GM19351 (cell line): ENCODE measurements around the gene HAPLN3.

Source experiments
- ATAC-seq: cut with Tn5 transposase; IDR thresholded peaks from one replicate; pipeline ENCODE4 v1.9.1; 2021; ENCODE audit warnings: mild to moderate bottlenecking, moderate library complexity; ENCODE audit not compliant: unreplicated experiment

The HAPLN3 gene

DNA sequence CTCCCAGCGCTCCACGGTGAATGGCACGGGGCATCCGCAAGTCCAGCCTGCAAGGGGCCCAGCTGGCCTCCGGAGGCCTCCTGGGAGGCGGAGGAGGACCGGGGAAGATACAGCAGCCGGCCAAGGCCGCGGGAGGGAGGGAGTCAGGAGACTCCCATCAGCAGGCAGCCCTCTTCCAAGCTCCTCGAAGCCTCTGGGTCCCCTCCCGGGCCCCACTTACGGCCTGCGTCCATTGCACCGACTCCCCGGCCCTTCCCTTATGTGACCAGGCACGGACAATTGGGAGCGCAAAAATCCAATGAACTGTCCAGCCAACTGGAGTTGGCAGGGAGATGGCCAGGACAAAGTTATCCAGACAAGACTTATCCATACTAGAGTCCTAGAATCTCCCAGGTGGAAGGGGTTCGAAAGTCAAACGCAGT, 17.2 kb upstream of the HAPLN3 start:
- no peak for ATAC-seq

DNA sequence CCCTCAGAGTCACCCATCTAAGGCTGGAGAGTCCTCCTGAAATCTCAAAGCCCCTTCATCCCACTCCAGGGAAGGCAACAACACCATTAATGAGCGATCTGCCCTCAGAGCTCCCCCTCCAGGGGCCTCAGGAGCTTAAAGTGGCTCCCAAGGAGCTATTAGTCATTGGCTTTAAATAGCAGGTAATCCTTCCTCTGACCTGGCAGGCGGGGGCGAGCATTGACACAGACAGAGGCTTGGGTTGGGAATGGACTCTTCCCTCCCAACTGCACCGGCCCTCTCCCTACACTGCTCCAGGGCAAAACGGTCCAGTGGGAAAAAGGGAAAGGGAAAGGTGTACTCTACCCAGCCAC, 16.4 kb upstream of the HAPLN3 start:
- no peak for ATAC-seq

DNA sequence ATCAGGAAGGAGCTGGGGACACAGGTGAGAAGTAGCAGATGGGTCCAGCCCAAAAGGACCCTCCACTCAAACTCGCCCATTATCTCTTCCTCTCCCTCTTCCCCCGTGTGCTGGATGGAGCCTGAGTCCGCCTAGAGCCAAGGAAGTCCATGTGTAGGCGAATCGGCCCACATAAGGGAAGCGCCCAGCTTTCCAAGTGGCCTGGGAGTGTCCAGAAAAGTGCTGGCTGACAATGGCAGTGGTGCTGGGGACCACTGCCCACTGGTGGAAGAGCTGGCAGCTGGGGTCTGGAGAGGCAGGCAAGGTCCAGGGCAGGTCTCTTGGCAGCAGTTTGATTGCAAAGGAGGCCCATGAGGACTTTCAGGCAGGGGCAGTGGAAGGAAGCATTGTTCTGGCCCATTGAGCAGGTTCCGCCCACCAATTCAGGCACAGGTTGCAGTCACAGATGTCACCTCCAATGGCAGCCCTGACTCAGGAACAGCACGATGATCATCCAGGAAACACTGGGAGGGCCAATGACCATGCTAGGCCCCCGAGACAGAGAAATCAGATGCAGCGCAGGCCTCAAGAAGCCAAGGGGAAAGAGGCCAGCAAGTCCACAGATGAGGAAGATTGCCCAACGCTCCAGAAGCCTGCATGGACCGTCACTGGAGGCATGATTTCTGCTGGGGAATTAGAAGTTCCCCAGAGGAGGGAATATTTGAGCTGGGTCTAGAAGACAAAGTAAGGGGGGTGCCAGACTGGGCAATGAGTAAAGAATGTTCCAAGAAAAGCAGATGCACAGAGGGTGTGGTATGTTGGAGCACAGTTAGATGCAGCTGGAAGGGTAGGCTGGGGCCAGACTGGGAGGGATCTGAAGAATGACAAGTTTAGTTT, 14.8 kb upstream of the HAPLN3 start:
- ATAC-seq: no peak

DNA sequence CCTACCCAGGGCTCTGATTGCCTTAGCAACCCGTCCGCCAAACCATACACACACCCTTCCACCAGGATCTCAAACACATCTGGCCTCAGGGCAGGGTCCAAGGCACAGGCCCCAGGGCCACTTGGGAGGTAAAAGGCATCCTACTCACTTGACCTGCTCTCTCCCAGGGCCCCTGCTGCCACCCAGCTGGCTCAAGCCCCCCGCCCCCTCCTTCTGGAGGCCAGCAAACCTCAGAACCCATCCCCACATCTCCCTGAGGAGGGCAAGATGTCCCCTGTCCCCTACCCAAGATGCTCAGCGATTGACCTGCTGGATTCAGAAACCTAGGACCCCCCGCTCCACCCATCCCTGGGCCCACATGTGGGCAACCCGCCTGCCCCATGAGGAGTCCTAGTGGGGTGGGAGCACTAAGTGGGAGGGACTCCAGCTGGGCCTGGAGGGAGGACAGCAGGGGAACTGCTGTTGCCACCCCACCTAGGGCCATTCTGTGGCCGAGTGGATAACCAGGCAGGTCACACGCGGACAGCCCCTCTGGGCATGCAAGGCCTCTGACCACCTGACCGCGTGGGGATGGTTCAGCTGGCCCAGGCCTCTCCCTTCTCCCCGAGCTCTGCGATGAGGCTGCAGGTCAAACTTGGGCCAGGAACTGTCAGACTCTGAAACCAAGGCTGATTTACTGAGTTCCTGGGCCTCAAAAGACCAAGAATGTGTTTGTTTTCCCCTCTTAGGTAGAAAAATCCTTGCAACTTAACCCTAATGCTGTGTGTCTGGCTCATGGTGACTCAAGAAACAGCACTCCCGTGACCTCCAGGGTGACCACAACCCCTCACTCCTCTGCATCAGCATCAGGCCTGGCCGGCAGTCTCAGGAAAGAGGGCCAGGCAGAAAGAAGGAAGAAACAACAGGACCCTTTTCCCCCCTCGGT, 13.6 kb upstream of the HAPLN3 start:
- ATAC-seq: no peak

DNA sequence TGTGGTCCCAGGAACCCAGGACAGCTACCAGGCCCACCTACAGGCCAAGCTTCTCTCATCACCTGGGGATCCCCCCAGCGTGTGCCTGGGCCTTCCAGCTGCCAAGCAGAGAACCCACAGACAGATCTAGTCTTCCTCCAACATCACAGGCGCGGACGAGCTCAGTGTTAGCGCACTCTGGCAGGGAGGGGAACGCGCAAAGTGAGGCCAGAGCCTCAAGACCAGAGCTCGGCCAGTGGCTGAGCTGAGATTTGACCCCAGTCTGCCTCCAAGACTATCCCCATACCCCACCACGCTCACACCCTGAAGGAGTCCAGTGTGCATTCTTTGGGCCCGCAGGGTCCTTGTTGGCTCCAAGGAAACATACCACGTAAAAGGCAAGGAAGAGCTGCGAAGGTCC, 12.8 kb upstream of the HAPLN3 start:
- no peak for ATAC-seq

DNA sequence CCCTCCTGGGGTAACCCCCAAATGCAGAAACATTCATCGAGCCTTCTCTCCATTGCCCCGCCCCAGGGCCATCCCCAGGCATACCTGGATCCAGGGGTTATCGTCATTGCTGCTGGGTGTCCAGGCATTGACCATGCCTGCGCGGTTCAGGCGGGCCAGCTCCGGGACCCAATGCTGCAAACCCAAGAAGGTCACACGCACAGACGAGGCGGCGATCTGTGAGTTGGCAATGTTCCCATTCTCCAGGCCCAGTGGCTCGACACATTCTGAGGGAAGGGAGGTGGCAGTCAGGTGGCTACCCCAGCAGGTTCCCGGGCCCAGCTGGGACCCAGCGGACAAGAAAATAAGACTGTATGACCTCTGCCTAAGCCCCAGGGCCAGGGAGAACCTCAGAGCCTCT, 11.8 kb upstream of the HAPLN3 start:
- ATAC-seq: no peak

DNA sequence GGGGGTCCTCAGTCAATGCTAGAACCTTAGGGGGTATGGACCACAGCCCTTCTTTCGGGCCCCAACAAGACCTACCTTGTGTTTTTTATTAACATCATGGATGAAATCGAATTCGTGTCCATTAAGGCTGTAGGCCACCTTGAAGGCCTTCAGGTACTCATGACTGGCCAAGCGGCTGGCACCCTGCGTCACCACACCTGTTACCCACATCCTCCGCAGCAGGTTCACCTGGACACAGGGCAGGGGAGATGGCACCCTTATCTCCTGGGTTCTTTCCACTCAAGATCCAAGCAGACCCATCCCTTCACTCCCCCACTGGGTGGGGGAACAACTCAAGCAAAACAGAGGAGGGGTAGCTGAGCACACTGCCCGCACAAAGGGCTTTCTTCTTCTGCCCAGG, 11.2 kb upstream of the HAPLN3 start:
- no peak for ATAC-seq

DNA sequence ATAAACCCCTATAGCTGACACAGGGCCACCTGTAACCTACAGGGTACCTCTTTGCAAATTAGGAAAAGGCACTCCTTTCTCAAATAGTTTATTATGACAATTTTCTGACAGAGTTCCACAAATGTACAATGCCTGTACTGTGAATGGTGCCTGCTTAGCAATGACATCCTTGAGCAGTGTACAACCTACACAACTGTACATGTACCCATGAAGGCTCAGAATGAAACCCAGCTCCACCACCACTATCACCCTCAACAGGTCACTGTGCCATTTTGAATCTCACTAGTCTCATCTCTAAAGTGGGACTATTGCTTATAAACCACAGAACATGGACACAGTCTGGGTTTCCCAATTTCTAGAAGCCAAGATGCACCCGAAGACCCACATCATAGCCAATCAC, 10.8 kb upstream of the HAPLN3 start:
- ATAC-seq: no peak

DNA sequence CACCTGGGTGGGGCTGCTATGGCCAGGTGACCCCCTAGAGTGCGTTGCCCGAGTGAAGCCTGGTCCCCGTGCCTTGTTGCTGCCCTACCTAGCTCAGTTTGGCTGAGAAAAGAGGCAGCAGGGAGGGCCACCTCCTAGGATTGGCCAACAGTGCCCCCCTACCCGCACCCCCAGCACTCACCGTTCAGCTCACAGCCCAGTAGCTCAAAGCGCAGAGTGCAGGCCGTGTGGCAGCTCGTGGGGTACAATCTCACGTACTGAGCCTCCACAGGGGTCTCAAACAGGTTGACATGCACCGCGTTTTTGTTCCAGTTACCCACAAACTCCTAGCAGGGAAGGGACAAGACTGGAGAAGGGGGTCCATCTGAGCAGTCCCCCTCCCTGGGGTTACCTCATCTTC, 10.2 kb upstream of the HAPLN3 start:
- ATAC-seq: no peak

DNA sequence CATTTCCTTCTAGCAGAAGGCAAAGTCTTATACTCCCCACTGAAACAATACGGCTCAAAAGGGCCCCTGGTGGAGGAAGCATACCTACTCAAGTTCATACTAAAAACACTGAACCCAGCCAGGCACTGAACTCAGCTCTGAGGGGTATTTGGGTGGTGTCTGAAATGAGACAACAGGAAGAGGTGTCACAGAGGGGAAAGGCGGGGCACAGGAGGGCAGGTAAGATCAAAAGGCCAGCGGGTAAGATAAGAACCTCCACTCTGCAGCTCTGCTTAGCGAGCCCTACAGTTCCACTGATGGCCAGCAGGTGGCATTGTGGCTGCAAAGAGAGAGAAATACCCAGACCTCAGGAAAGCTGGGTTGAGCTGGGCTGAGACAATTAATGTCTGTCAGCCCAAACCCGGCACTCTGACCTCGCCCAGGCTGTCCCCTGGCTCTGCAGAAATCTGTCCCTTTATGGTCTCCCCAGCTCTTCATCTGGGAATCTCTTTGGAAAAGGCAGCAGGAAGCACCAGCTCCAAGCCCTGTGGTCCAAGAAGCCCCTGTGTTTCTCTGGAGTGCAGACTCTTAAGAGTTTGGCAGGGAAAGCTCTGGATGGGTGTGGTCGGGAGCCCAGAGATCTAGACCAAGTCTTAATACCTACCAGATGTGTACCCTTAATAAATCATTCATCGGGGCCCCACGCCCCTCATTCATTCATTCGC, 9.4 kb upstream of the HAPLN3 start:
- ATAC-seq: peak; percentile 86

DNA sequence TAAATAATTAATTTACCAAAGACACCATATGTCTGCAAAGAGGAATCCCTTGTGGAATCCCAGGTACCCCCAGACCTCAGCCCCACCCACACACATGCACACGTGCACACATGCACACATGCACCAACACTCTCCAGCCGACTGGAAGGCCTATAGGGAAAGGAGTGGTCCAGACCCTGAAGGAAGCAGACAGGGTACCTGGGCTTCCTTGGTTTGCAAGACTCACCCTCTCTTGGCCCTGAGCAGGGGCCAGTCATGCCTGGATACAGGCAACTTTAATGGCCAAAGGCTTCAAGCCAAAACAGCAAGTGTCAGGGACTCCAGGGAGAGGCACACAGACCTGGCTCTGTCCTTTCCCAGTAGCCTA, 8.9 kb upstream of the HAPLN3 start:
- peak; percentile 14 for ATAC-seq

DNA sequence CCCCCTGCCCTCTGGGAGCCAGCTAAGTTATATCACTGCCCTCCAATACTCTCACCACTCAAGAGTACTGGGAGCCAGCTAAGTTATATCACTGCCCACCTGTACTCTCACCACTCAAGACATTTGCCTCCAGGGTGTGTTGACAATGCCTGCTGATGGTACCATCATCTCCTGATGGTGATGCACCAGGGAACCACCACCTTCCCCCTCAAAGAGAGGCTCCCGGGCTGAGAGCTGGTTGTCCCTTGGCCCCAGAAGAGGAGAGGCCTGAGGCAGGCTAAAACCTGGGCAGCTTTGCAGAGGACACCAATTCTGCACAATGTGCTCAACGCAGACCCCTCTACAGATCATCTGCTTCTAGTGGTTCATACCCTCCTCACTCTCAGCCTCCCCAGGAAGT, 7.5 kb upstream of the HAPLN3 start:
- ATAC-seq: no peak

DNA sequence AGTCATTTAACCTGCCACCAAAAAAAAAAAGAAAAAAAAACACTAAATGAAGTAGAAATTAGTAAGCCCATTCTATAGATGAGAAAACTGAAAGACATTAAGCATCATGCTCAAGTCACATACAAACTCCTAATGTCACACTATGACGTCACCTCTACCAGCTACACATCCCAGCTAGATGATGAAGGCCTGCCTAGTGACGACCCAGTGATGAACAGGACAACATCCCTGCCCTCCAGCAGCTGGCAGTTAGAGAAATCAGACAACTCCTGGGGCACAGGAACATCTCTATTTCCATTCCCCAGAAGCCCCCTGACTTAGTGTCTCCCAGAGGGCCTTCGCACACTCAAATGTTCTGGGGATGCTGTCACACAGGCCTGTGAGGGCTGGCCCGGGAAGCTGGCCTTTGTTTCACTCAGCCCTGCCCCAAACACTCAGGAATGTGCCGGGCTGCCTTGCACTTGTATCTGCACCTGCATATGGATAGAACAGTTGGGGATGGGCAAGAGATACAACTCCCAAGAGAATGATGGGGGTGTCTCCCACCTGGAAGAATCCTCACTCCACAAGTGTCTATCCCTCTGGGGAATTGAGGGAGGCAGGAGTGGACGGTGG, 7.0 kb upstream of the HAPLN3 start:
- ATAC-seq: no peak

DNA sequence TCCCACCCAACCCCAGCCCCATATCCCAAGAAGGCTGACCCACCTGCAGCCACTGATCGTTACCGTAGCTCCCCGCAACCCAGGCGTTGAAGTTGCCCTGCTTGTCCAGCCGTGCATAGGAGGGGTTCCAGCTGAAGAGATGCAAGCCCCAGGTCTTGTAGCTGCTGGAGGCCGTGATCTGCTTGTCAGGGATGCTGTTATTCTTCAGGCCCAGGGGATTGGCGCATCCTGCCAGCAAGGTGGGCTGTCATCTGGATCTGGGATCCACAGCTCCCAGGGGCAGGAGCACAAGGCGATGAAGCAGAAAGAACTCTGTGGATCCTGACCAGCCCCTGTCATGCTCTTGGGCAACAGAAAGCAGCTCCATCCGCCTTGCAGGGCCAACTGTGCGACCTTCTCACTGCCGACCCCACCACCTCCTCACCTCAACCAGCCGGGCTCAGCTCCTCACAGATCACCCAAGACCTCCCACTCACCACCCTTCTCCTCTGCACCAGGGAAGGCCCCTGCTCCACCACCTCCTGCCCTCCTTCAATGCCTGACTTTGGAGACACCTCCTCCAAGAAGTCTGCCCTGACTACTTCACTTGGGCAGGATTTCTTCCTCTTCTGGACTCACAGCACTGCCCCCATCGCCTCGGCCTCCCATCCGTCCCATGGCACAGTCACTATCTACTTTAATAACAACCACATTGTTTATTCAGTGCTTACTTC, 6.3 kb upstream of the HAPLN3 start:
- ATAC-seq: no peak

DNA sequence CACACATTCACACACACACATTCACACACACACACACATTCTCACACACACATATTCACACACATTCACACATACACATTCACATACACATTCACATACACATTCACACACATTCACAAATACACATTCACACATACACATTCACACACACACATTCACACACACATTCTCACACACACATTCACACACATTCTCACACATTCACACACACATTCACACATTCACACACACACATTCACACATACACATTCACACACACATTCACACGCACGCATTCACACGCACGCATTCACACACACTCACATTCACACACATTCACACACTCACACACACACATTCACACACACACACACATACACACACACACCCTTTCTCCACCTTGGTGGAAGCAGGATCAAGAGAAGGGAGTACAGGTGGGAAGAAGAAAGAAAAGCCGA, 5.7 kb upstream of the HAPLN3 start:
- no peak for ATAC-seq

DNA sequence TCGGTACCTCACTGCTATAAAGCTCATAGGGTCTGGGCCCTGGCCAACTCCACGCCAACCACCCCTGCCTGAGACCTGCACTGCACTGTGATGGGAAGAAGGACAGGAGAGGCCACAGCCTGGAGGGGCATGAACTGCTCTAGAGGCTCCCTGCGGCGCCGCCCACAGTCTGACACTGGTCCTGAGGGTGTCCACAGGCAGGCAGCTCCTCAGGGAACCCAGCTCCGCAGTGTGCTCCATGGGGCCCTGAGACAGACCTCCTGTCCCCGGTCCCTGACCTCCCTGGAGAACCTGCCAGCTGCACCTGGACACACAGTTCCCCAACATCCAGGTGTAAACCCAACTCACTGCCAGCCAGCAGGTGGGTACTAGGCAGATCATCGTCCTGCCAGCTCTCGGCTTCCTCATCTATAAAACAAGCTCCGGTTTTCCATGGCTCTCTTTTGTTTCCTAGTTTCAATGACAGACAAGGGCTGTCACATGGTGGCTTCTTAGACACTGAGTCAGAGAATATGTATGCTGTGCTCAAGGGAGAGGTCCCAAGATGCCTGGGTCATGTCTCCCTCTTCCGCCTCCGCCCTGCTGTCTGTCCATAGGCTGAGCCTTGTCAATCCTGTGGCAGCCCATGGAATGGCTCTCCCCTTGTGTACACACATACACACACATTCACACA, 5.1 kb upstream of the HAPLN3 start:
- no peak for ATAC-seq

DNA sequence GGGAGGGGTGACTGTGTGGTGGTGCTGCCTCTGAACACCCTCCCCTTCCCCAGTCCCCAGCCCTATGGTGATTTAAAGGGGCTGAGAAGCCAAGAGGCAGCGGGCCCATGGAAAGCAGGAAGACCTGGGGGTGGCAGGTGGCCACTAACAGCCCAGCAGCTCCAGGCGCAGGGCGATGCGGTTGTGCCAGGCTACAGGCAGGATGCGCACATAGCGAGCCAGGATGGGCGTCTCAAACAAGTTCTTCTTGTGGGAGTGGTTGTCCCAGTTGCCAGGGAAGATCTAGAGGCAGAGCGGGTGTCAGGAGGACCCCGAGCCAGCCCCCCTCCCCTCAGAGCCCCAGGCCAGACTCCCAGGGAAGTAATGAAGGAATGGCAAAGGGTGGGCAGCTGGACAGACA, 3.9 kb upstream of the HAPLN3 start:
- ATAC-seq: no peak

DNA sequence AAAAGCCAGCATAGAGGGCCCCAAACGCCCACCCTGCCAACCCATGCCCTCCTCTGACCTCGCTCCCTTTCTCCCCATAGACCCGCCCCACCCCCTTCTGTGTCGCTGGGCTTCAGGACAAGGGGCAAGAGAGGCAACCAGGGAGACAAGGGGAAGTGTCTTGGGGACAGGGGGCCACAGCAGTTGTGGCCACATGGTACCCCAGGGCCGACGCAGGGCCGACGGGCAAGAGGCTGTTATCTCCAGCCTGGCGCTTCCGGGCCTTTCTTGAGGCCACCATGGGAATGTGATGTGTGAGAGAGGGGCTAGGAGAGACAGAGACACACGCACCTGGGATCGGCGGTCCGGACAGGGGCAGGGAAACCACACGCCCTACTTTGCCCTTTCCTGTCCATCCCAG, 3.4 kb upstream of the HAPLN3 start:
- ATAC-seq: no peak

DNA sequence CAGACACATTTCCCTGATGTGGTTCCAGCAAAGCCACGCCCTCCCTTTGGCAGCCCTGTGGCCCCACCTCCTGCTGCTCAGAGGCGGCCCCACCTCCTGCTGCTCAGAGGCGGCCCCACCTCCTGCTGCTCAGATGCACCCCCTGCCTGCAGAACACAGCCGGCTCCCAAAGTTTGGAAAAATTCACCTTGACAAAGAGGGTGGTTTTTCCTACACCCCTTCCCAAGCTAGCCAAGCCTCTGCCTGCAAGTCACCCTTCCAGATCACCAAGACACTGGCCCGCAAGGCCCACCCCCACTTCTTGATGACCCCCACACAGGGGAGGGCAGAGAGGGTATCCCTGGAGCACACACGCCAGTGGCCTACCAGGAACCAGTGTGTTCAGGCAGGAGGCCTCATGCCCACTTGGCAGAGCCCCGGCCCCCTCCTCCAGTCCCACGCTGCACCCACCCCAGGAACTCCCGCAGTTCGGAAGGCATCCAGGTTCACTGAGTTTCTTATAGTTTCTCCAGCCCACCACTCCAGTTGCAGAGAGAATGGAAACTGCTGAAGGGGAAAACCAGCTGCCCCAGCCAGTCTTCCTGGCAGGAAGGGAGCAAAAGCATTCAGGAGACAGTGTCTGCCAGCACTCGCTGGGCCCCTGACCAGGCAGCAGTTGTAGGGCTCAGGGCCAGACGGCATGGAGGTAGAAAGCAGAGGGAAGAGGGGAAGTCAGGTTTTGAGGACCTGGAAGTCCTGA, 2.3 kb upstream of the HAPLN3 start:
- no peak for ATAC-seq
